GM12801 (cell line): ENCODE results near the gene PIK3CD.

Experiments used
- TF ChIP-seq, protein P1 (sequence below): IDR thresholded peaks from one replicate; pipeline ENCODE4 v1.5.1; 2011; ENCODE audit warnings: control low read depth; ENCODE audit not compliant: insufficient read length; ENCODE audit errors: extremely low read depth

The PIK3CD gene

DNA sequence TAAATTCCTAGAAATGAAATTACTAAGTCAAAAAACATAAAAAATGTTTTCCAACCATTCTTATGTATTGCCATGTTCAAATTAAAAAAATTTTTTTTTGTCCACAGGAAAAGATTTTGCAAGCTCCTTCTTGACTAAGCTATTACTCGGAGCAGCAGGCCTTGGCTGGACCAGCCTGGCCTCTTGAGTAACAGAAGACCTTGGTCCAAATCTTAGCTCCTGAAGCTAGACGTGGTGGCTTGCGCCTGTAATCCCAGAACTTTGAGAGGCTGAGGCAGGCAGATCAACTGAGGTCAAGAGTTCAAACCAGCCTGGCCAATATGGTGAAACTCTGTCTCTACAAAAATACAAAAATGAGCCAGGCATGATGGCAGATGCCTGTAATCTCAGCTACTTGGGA, 94.7 kb downstream of the PIK3CD start:
- TF ChIP-seq, protein P1, sequence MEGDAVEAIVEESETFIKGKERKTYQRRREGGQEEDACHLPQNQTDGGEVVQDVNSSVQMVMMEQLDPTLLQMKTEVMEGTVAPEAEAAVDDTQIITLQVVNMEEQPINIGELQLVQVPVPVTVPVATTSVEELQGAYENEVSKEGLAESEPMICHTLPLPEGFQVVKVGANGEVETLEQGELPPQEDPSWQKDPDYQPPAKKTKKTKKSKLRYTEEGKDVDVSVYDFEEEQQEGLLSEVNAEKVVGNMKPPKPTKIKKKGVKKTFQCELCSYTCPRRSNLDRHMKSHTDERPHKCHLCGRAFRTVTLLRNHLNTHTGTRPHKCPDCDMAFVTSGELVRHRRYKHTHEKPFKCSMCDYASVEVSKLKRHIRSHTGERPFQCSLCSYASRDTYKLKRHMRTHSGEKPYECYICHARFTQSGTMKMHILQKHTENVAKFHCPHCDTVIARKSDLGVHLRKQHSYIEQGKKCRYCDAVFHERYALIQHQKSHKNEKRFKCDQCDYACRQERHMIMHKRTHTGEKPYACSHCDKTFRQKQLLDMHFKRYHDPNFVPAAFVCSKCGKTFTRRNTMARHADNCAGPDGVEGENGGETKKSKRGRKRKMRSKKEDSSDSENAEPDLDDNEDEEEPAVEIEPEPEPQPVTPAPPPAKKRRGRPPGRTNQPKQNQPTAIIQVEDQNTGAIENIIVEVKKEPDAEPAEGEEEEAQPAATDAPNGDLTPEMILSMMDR = no peak

DNA sequence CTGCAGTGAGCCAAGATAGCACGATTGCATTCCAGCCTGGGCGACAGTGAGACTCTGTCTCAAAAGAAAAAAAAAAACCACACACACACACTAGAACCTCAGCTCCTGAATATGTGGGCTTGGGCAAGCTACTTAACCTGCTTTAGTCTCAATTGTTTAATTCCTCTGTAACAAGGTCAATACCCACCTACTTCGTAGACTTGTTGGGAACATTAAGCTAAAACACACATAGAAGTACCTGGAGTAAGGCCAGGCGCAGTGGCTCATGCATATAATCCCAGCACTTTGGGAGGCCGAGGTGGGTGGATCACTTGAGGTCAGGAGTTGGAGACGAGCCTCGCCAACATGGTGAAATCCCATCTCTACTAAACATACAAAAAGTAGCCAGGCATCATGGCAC, 95.1 kb downstream of the PIK3CD start:
- TF ChIP-seq, protein P1 = no peak

DNA sequence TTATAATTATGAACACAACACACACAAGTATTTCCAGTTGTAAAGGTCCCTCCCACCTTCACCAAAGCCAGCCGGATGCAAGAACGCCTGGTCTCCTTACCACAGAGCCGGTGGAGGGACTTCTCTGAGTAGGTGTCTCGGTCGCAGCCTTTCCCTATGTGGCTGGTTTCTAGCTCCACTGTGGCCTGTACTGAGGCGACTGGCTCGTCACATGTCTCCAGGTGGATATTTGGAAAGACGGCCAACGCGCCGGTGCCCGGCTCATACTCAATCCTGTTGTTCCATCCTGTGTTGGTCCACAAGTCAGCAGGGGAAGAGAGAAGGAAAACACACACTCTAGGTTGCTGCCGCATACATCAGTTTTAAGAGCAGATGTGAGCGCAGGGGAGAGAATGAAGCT, 97.8 kb downstream of the PIK3CD start:
- TF ChIP-seq, protein P1 = no peak

DNA sequence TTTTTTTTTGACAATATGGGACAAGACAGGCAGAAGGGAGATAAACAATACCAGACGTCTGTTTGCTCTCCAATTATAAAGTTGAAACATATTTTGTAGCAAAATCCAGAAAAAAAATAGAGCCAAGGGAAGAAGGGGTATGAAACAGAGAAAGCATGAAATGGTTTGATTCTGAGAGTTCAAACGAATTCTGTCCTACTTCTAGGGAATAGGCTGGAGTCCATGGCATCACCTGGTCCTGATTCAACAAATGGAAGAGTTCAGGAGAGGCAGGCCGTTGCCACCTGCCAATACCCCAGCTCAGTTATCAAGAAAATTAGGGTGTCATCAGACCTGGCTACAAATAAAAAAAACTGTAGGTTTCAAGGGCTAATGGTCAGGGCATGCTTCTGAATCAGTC, 100.4 kb downstream of the PIK3CD start:
- TF ChIP-seq, protein P1 = no peak

DNA sequence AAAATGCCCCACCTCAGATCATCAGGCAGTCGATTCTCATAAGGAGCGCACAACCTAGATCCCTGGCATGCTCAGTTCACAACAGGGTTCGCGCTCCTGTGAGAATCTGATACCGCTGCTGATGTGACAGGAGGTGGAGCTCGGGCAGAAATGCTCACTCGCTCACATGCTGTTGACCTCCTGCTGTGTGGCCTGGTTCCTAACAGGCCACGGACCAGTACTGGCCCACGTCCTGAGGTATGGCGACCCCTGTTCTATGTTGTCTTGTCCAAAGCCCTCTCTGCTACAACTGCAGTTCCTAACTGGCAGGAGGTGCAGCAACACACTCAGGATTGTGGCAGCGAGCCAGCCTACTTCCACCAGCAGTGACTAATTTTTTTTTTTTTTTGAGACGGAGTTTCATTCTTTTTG, 101.6 kb downstream of the PIK3CD start:
- TF ChIP-seq, protein P1 = no peak

DNA sequence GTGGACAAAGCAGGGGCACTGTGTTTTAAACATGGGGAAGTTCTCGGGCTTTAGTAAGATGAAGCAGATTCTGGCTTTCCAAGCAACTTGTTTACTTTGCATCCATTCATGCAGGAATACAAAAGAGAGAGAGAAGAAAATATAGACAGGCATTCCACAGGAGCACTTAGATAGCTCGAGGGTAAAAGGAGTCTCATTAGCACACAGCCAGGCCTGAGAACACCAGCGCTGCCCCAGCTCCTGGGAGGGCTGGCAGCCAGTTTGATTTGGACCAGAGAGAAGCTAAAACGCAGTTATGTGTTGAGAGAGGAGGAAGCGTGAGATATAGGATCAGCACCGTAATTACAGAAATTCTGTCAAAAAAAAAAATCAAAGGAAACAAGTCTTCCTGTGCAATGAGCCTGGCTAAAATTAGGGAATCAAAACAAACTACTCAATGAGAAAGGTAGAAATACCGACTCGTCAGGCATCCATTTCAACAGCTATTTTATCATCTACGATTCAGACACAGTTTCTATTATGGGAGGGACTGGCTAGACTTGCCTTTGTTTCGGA, 104.0 kb downstream of the PIK3CD start:
- TF ChIP-seq, protein P1 = no peak

DNA sequence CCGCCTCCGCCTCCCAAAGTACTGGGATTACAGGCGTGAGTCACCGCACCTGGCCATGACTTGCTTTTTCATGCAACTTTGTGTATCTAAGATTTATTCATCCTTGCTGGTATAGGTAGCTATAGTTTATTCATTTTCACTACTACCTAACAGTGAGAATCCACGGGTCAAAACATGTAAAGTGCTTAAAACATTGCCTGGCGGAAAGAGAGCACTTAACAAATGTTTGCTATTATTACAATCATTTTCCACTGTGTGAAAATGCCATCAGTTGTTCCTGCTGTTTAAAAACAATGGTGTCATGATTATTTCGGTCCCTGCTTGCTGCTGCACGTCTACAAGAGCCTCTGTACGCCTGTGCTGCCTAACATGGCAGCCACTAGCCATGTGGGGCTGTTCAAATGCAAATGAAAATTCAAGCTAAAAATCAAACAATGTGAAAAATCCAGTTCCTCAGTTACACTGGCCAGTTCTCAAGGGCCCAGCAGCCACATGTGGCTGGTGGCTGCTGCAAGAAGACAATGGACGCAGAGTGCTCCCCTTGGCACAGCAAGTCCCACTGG, 107.1 kb downstream of the PIK3CD start:
- TF ChIP-seq, protein P1 = no peak

DNA sequence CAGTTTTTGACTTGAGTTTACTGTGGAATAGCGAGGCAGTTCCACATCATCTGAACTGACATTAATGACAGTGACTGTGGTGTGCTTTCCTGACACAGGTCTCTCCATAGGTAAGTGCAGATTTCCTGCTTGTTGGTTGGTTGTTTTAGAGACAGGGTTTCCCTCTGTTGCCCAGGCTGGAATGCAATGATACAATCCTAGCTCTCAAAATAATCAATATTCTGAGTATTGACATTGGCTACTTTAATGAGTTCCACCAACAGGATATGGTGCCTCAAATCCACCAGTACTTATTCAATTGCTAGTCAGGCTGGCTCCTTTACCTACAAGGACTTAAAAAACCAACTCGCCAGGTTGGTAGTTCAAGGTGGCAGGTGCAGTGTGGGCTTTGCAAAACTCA, 108.4 kb downstream of the PIK3CD start:
- TF ChIP-seq, protein P1 = no peak
